Measurements from ENCODE around the gene FER.

DNA sequence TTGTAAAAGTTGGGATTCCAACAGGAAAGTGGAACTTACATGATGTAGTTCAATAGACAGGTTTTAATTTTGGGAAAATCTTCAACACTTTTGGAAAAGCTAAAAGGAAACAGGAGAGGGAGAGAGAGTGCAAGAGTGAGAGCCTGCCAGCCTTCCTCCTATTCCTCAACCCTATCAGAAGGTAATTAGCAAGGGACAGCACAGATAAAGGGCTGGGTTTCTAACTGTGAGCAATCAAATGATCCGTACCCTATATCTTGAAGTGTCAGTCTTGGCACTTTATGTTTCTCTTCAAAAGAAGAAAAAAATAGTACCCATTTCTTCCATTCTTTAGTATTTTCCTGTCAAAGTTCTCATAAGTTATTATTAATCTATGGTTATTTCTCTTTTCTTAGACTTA, 79.4 kb downstream of the FER start:
- TF ChIP-seq, protein P1, sequence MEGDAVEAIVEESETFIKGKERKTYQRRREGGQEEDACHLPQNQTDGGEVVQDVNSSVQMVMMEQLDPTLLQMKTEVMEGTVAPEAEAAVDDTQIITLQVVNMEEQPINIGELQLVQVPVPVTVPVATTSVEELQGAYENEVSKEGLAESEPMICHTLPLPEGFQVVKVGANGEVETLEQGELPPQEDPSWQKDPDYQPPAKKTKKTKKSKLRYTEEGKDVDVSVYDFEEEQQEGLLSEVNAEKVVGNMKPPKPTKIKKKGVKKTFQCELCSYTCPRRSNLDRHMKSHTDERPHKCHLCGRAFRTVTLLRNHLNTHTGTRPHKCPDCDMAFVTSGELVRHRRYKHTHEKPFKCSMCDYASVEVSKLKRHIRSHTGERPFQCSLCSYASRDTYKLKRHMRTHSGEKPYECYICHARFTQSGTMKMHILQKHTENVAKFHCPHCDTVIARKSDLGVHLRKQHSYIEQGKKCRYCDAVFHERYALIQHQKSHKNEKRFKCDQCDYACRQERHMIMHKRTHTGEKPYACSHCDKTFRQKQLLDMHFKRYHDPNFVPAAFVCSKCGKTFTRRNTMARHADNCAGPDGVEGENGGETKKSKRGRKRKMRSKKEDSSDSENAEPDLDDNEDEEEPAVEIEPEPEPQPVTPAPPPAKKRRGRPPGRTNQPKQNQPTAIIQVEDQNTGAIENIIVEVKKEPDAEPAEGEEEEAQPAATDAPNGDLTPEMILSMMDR (IDR thresholded peaks at IDR 0.05), result no peak
- TF ChIP-seq POLR2AphosphoS5 (IDR thresholded peaks at IDR 0.05; ENCODE audit: insufficient read depth in 1 of 2, low read depth in 1 of 2) (no peak), POLR2A (IDR thresholded peaks at IDR 0.05) (no peak)
